ENCODE measurements around the gene ID3.

Gene ID3

DNA sequence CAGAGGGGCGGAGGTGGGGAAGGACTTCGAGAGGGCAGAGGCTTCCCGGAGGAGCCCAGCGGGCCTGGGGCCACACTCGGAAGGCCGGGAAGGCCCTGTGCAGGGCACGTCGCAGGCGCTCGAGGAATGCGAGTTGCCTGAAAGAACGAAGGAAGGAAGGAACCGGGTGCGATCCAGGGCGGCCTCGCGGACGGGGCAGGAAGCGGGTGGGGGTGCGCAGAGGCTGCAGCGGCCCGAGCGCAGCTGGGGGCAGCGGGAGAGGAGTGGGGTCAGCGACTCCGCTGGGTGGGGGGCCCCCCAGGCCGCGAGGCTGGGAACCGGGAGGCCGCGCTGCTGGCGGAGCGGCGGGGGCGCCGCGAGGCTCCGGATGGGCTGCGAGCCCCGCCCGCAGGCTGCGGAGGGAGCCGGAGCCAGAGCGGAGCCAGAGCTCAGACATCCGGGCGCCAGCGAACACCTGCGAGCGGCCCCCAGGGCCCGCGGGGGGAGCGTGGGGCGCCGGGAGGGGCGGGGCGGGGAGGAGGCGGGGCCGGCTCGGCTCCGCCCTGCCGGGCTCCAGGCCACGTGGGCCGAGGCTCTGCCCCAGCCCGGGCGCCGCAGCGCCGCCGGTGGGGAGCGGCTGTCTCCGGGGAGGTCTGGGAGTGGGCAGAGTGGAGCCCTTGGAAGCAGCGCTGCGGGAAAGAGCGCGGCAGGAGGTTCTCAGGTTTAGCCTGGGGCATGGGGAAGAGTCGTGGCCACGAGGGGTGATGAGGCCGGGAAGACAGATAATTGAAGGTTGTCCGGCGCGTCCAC is 4.6 kb downstream of the ID3 start:
- peak overlapping the region; percentile 89 for H3K4me3 ChIP-seq (replicated peaks; ENCODE audit: low read depth, low read length)
- DNase-seq (ENCODE audit: low read depth), result peak; percentile 91
- TF ChIP-seq, protein P1, sequence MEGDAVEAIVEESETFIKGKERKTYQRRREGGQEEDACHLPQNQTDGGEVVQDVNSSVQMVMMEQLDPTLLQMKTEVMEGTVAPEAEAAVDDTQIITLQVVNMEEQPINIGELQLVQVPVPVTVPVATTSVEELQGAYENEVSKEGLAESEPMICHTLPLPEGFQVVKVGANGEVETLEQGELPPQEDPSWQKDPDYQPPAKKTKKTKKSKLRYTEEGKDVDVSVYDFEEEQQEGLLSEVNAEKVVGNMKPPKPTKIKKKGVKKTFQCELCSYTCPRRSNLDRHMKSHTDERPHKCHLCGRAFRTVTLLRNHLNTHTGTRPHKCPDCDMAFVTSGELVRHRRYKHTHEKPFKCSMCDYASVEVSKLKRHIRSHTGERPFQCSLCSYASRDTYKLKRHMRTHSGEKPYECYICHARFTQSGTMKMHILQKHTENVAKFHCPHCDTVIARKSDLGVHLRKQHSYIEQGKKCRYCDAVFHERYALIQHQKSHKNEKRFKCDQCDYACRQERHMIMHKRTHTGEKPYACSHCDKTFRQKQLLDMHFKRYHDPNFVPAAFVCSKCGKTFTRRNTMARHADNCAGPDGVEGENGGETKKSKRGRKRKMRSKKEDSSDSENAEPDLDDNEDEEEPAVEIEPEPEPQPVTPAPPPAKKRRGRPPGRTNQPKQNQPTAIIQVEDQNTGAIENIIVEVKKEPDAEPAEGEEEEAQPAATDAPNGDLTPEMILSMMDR (IDR thresholded peaks at IDR 0.05; ENCODE audit: low read length, missing control alignments), result peak; percentile 18

DNA sequence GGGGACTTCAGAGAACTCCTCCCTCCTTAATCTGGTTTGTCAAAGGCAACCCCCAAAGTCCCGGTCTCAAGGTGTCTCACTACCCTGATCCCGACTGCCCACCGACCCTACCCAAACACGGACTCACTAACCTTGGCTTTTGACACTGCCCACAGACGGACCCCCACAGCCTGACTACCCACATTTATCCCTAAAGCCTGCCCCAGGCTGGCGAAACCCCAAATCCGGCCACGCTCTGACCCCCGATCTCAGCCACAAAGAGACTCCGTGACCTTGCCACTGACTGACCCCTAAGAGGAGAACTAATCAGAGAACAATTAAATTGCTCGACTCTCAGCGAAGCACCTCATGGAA is 5.2 kb downstream of the ID3 start:
- no peak for DNase-seq (ENCODE audit: low read depth)
- TF ChIP-seq, protein P1 (IDR thresholded peaks at IDR 0.05; ENCODE audit: low read length, missing control alignments), result no peak
- peak overlapping the region; percentile 34 for H3K4me3 ChIP-seq (replicated peaks; ENCODE audit: low read depth, low read length)

DNA sequence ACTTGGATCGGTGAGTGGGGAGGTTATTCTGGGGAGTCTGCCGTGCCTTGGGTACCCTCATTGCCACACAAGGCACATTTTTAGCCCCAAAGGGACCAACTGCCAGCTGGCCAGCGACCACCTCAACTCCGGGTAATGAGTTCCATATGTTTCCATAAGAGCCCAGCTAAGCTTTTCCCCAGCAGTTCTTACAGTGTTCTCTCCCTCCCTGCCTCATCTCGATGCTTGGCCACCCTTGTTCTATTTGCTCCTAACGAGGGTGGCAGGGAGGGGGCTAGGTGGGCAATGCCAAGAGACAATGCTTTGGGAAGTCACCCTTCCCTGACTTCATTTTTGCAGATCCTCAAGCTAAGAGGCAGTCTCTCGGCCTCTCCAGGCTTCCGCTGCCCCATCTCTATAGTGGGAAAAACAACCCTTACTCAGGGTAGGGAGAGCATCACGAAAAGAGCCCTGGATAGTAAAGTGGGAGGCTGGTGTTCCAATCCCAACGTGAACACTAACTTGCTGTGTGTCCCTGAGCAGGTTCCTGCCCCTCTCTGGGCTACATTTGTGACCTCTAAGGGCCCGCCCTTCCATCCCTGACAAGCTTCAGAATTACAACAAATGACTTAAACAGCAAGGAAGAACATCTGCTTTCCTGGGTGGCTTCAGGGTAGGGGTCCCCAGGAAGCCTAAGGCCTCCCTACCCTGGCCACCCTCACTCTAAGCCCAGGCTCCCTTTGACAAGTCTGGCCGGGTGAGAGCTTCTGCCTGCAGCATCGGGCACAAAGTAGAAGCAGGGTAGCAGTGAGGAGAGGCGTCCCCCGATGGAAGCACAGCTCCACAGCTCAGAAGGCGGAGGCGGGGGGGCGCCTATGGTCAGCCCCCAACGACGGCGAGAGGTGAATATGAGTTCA is 5.8 kb downstream of the ID3 start:
- no peak overlapping the region for H3K4me3 ChIP-seq (replicated peaks; ENCODE audit: low read depth, low read length)
- TF ChIP-seq, protein P1 (IDR thresholded peaks at IDR 0.05; ENCODE audit: low read length, missing control alignments), result no peak

DNA sequence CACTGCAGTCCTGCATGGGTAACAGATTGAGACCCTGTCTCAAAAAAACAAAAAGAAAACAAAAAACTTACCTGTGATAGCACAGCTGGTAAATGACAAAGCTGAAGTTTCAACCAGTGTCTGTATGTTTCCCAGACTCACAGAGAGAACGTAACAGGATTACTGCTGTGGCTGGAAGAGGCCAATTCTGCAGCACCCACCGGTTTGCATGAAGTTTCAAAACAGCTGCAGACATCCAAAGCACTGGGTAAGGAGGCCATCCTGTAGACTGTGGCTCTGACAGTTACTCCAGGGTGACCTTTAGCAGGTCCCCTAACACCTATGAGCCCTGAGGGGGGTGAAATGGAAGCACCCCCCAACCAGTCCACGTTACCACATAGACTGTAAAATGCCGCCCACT is 7.5 kb downstream of the ID3 start:
- H3K4me3 ChIP-seq (replicated peaks; ENCODE audit: low read depth, low read length), result no peak overlapping the region
- DNase-seq (ENCODE audit: low read depth), result no peak
- TF ChIP-seq, protein P1 (IDR thresholded peaks at IDR 0.05; ENCODE audit: low read length, missing control alignments), result no peak

More for the DNA sequence above, 5.8 kb downstream of the ID3 start:
- DNase-seq (ENCODE audit: low read depth), result no peak

DNA sequence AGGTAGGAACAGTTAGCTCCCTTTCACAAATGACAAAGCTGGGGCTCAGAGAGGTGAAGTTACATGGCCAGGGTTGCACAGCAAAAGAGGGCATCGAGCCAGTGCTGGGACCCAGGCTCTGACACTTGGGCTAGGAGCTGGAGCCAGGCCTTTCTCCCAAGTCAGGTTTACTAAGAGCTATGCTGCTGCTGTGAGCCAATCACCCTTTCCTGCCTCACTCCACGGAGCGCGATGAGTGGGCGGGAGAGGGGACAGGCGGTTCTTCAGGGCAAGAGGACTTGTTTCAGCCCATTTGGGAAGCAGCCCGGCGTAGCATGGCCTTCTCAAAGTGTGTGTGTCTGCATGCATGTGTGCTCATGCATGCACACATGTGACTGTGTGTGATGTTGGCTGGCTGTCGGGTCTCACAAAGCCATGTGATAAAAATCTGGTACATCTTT is 10.6 kb downstream of the ID3 start:
- DNase-seq (ENCODE audit: low read depth), result peak; percentile 76
- TF ChIP-seq, protein P1 (IDR thresholded peaks at IDR 0.05; ENCODE audit: low read length, missing control alignments), result no peak
- H3K4me3 ChIP-seq (replicated peaks; ENCODE audit: low read depth, low read length), result no peak overlapping the region

DNA sequence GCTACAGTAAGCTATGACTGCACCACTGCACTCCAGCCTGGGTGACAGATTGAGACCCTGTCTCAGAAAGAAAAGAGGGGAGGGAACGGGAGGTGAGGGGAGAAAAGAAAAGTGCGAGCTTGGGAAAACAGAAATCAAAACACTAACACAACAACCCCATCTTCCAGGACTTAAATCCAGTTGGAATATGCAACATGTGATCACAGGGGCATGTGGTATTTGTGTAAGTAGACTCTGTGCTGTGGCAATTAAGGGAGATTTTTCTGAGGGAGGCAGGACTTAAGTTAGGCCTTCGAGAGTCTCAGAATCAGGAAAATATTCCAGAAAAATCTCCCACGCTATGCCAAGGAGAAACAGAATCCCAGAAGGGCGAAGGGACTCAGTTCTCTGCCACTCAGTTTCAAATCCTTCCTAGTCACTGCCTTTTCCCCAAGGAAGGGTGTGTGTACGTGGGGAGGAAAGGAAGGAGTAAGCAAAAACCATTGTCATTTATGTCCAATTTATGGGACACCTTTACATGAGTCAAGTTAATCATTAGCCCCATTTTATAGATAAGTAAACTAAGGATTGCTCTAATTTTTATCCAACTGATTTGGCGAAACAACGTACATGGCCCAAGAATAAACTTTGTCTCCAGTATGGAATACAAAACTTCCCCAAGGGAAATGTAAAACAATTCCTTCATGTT is 12.3 kb downstream of the ID3 start:
- no peak overlapping the region for H3K4me3 ChIP-seq (replicated peaks; ENCODE audit: low read depth, low read length)
- TF ChIP-seq, protein P1 (IDR thresholded peaks at IDR 0.05; ENCODE audit: low read length, missing control alignments), result no peak
- no peak for DNase-seq (ENCODE audit: low read depth)

Measured in fibroblast of pulmonary artery (primary cell).